GM12874 (cell line): Measurements from ENCODE around the gene KRTAP12-3.

Source experiments
- CTCF ChIP-seq: IDR thresholded peaks from 2 replicates; pipeline ENCODE4 v1.5.1; 2011; ENCODE audit warnings: low read depth, mild to moderate bottlenecking, control low read depth, low read length, moderate library complexity; ENCODE audit not compliant: insufficient read depth

KRTAP12-3 gene

GRCh38 chr21:44701541-44701940 is 43.8 kb downstream of the KRTAP12-3 start:
- no peak for TF ChIP-seq CTCF

- TF ChIP-seq CTCF = no peak
These were observed 44.6 kb downstream of the KRTAP12-3 start for GRCh38 chr21:44702111-44702972.

DNA sequence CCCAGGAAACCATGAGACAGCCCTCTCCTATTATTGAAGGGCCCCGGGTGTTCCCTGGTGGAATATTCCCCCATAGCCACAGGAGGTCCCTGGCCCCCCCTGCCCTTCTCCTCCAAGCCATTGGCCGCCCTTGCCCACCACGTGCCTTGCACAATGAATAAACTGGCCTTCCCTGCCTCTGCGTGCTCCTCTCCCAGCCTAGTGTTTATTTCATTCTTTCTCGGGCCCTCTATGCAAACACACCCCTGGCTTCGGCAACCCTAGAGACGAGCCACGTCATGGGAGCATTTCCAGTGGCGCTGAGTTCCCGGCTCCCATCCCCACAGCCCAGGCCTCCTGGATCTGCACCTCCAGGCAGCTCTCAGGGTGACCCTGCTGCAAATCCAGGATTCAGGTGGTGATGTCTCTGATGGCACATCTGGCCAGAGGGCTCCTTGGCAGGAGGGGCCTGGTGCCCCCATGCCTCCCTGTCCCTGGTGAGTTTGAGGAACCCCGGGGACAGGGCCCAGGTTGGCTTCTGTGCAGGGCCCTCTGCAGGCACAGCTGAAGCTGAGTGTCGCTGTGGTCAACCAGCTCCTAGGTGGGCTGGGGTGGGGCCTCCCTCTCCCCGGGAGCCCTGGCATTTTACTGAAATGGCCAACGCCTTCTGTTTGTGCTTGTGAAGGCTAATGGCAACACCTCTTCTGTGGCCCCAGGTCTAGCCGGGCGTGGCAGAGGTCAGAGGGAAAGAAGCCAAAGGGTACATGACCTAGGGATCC is 45.4 kb downstream of the KRTAP12-3 start:
- no peak for TF ChIP-seq CTCF

- TF ChIP-seq CTCF = no peak
These were observed 46.3 kb downstream of the KRTAP12-3 start for GRCh38 chr21:44703731-44704635.

DNA sequence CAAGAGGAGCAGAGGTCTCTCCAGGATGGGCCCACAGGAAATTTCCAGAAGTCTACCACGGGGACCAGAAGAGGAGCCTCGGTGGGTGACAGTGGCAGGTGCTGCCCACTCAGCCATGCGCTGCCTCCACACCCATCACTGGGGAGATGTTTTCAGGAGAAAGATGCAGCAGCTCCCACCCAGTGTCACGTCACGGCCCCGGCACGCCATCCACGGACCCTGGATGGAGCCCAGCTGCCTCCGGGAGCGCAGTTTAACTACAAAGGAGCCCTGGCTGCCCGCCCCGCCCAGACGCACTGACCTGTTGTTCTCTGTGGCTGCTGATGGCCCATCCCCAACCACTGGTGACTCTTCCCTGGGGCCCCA is 46.9 kb downstream of the KRTAP12-3 start:
- no peak for TF ChIP-seq CTCF

- TF ChIP-seq CTCF = no peak
These were observed 48.4 kb downstream of the KRTAP12-3 start for GRCh38 chr21:44706026-44706705.
